Measurements from ENCODE around the gene MAPK13.

DNA sequence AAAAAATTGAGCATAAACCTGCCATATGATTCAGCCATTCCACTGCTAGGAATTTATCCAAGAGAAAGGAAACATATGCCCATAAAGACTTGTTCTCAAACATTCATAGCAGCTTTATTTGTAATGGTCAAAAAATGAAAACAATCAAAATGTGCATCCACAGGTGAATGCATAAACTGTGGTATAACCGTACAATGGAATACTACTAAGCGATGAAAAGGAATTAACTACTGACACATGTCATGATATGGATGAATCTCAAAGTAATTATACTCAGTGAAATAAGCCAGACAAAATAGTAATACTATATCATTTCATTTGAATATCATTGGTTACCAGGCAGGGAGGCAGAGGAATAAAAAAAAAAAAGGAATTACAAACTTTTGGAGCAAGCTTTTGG is 40.4 kb downstream of the MAPK13 start:
- no peak for TF ChIP-seq TAF1 (IDR thresholded peaks at IDR 0.05; ENCODE audit: low read depth)
- no peak for TF ChIP-seq EP300 (IDR thresholded peaks at IDR 0.05; ENCODE audit: borderline replicate concordance)
- TF ChIP-seq, protein P1, sequence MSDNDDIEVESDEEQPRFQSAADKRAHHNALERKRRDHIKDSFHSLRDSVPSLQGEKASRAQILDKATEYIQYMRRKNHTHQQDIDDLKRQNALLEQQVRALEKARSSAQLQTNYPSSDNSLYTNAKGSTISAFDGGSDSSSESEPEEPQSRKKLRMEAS (IDR thresholded peaks at IDR 0.05) = no peak
- no peak for TF ChIP-seq NFIC (IDR thresholded peaks at IDR 0.05)
- TF ChIP-seq RAD21 (IDR thresholded peaks at IDR 0.05; ENCODE audit: low read depth) = no peak
- TF ChIP-seq YY1 (IDR thresholded peaks at IDR 0.05; ENCODE audit: low read depth) = no peak
